ENCODE measurements around the gene LNPEP.

DNA sequence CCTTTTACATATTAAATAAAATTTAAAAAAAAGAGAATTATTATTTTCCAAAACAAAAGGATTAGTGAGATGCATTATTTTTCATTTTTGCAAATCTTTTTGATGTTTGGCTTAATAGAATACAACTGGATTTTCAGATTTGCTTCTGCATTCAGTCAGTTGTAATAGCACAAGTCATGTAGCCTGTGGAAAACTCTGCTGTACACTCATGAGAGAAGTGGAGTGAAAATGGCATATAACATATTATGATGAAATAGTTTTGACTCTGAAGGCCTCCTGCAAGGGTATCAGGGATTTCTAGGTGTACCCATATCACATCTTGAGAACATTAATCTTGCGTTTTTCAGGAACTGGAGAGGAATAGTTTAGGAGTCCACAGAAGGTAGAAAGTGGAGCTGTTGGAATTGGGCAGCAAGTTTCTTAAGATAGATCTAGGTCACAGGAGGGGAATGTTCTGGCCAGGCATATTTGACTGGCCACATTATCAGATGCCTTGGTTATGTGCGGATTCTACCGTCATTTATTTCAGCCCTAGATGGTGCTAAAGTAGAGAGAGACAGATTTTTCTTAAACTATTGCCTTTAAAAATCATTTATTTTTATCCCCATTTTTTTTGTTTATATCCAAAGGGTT lies 16.4 kb downstream of the LNPEP start:
- TF ChIP-seq POLR2AphosphoS5 (IDR thresholded peaks at IDR 0.05; ENCODE audit: low read depth, low read length) = no peak
- TF ChIP-seq REST (IDR thresholded peaks at IDR 0.05; ENCODE audit: insufficient read depth in 1 of 2, low read depth in 2 of 2, low read length in 2 of 2) = no peak
- no peak for TF ChIP-seq TAF1 (IDR thresholded peaks at IDR 0.05; ENCODE audit: borderline replicate concordance, insufficient read depth, low read length)

Data from PFSK-1 (cell line).